GM12891 (cell line): ENCODE results near the gene ASCL5.
"Not testable (repeated sequence)": the region's sequence is repeated elsewhere in the genome, so short reads cannot be mapped to it uniquely, and the experiment has no call there.

Experiments used
- DNase-seq: peaks from one replicate; pipeline ENCODE4 v3.0.0; 2011; ENCODE audit warnings: low spot score; ENCODE audit not compliant: insufficient read length
- FAIRE-seq: peaks from 2 replicates; lab custom pipeline; 2011; peaks lifted over from hg19 to GRCh38; lab: Jason Lieb, UNC
- PAX5 ChIP-seq: IDR thresholded peaks from 2 replicates; pipeline ENCODE4 v1.6.1; 2011; ENCODE audit warnings: low read length, moderate library complexity, mild to moderate bottlenecking; ENCODE audit not compliant: insufficient read depth, severe bottlenecking
- POLR2A ChIP-seq: IDR thresholded peaks from 2 replicates; pipeline ENCODE4 v1.6.1; 2011; ENCODE audit warnings: low read depth, low read length, control low read depth
- POLR2AphosphoS5 ChIP-seq: IDR thresholded peaks from 2 replicates; pipeline ENCODE4 v1.6.1; 2011; ENCODE audit warnings: low read depth, low read length, control low read depth
- POU2F2 ChIP-seq: IDR thresholded peaks from 2 replicates; pipeline ENCODE4 v1.6.1; 2011; ENCODE audit warnings: low read depth, mild to moderate bottlenecking, control low read depth, low read length, moderate library complexity
- SPI1 ChIP-seq: IDR thresholded peaks from 2 replicates; pipeline ENCODE4 v1.6.1; 2011; ENCODE audit warnings: low read depth, low read length, control low read depth
- TAF1 ChIP-seq: IDR thresholded peaks from 2 replicates; pipeline ENCODE4 v1.6.1; 2011; ENCODE audit warnings: low read depth, low read length, control low read depth

The ASCL5 gene

DNA sequence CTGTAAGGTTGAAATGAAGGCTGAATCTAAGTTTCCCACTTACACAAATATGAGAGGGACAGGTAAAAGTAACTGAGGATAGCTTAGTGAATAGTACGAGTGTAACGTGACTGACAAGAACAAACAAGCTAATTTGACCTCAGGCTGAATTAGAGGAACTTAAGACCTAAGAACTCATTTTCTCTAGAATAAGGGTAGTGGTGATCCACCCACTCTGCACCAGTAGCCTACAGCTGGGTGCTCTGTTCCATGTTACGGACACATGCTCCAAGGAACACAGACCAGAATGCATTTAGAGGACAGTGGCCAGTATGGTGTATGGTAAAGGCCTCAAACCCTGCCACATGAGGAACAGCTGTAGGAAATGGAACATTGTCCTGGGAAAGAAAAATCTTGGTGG, 42.2 kb upstream of the ASCL5 start:
- TF ChIP-seq PAX5 (no peak), POLR2AphosphoS5 (no peak), POLR2A (no peak), POU2F2 (no peak), SPI1 (no peak), TAF1 (no peak)
- no peak for FAIRE-seq

DNA sequence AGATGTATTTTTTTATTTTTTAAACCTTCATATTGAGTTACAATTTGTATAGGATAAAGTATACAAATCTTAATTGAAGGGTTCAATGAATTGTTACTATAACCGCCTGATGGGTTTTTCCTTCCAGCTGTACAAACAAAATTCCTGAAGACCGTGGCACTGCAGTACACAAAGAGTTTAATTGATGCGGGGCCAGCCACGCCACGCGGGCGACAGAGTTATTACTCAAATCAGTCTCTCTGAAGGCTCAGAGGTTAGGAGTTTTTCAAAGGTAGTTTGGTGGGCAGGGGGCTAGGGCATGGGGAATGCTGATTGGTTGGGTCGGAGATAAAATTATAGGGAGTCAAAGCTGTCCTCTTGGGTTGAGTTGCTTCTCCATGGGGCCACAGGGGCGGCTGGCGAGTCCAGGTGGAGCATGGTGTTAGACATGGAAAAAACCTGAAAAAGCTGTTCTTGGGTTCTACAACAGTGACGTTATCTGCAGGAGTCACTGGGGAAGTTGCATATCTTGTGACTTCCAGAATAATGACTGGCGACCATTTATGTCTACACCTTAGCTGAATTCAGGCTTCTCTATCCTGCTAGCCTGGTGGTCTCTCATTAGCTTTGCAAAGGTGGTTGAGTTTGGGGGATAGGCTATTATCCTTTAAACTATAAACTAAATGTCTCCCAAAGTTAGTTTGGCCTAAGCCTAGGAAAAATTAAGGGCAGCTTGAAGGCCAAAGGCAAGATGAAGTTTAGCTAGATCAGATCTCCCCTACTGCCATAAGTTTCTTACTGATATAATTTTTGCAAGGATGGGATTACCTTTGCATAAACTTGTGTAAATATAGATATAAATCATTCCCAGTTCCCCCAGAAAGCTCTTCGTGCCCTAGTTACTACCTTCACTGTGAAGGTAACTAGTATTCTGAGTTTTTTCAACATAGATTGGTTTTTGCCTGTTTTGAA, 40.3 kb upstream of the ASCL5 start:
- TF ChIP-seq TAF1: no peak
- no peak for TF ChIP-seq PAX5
- no peak for TF ChIP-seq POLR2A
- TF ChIP-seq POU2F2: no peak
- no peak for TF ChIP-seq POLR2AphosphoS5
- TF ChIP-seq SPI1: no peak
- FAIRE-seq: no peak
- DNase-seq: no peak

More for the DNA sequence above, 42.2 kb upstream of the ASCL5 start:
- DNase-seq: no peak

DNA sequence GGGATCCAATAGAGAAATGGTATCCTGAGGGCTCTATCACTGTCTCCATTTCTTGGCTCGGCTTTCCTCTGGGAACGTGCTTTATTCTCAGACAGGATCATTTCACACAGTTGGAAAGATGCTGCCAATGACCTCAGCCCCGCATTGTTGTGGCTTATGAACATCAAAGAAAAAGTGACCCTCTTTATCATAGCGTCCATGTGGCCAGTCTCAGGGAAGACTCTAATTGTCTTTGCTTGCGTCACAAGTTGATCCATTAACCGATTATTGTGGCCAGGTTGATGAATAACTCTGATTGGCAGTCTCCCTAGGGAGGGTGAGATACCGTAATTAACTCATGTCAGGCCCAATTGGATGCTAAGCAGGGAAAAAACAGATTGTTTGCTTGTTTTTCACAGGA, 37.7 kb upstream of the ASCL5 start:
- TF ChIP-seq POLR2AphosphoS5: no peak
- no peak for TF ChIP-seq TAF1
- no peak for TF ChIP-seq SPI1
- TF ChIP-seq PAX5: no peak
- no peak for TF ChIP-seq POLR2A
- TF ChIP-seq POU2F2: no peak
- DNase-seq (no peak), FAIRE-seq (no peak)

GRCh38 chr1:201163707-201164106, 36.7 kb upstream of the ASCL5 start:
- DNase-seq (no peak), FAIRE-seq (no peak)
- TF ChIP-seq POLR2A (no peak), POU2F2 (no peak), POLR2AphosphoS5 (no peak)

DNA sequence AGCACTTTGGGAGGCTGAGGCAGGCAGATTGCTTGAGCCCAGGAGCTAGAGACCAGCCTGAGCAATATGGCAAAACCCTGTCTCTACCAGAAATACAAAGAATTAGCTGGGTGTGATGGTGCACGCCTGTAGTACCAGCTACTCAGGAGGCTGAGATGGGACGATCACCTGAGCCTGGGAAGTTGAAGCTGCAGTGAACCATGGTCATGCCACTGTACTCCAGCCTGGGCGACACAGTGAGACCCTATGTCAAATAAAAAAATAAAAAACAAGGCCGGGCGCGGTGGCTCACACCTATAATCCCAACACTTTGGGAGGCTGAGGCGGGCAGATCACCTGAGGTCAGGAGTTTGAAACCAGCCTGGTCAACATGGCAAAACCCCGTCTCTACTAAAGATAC, 36.1 kb upstream of the ASCL5 start:
- not testable (repeated sequence) for DNase-seq, FAIRE-seq

- FAIRE-seq (no peak), DNase-seq (no peak)
- TF ChIP-seq SPI1 (no peak), PAX5 (no peak), POU2F2 (no peak), POLR2AphosphoS5 (no peak), POLR2A (no peak), TAF1 (no peak)
Observed at GRCh38 chr1:201157949-201158348, 31.0 kb upstream of the ASCL5 start.

- TF ChIP-seq POLR2AphosphoS5 (no peak), POU2F2 (no peak)
- DNase-seq (no peak), FAIRE-seq (no peak)
Observed at GRCh38 chr1:201156819-201157218, 29.8 kb upstream of the ASCL5 start.

DNA sequence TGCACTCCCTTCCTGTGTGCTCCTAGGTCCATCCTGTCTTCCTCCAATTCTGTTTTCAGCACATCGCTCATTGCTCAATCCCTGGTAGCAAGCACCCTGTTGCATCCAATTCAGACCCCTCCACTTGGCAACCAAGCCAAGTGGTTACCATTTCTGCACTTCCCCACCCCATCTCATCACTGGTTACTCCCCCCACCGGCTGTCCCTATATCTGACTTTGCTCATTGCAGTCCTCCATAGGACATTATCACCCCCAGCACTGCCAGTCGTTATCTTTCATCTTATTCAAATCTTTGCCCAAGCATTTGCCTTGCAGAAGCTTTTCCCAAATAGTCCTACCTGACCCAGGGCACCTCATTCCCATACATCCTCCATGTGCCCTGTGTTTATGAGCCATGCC, 29.4 kb upstream of the ASCL5 start:
- FAIRE-seq (no peak), DNase-seq (no peak)

GRCh38 chr1:201155354-201155753, 28.4 kb upstream of the ASCL5 start:
- TF ChIP-seq PAX5 (no peak), TAF1 (no peak), POLR2A (no peak), POU2F2 (no peak), SPI1 (no peak), POLR2AphosphoS5 (no peak)
- FAIRE-seq: no peak
- no peak for DNase-seq

More for the DNA sequence above, 29.4 kb upstream of the ASCL5 start:
- TF ChIP-seq TAF1 (no peak), POLR2A (no peak), POLR2AphosphoS5 (no peak), PAX5 (no peak), SPI1 (no peak), POU2F2 (no peak)

DNA sequence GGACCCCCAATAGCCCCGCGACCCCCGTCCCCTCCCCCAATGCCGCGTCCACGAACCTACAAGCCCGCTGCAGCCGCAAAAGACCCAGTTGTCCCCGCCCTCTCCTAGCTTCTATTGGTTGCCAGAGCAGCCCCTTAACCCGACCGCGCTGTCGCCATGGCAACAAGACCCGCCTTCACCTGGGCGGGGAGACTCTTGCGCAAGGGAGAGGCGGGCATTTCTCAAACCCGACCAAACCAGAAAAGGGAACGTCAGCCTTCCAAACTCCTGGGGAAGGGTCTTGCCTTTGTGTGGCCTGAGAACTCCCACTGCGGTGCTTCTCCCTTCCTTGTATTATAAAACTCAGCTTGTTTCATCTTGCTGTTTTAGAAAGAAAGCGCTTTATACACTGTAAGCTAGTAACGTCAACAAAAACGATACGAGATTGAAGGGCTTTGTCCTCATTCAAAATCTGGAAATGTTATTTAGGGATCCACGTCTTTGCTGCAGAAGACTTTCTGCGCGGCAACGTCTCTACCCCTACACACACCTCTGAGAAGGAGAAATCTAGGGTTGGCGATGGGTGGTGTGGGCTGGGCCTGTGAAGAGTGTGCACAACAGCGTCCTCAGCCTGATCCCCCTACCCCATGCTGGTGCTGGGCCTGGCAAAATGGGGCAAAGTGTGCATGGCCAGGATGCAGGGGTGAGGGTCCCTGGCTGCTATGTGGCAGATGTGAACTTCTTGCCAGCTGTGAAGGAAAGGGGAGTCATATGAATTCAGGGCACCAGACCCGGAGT, 27.6 kb upstream of the ASCL5 start, which contains the start of gene TMEM9:
TMEM9 (minus strand) TSS at position 86 of the 777 bp plus-strand sequence. CDS start 551 bp downstream, outside the sequence.
- FAIRE-seq (peak; percentile 72), DNase-seq (peak; percentile 96)
- TF ChIP-seq PAX5 (no peak), POLR2A (no peak), POU2F2 (no peak), TAF1 (no peak)
